ENCODE results near the gene AP2B1.

Gene AP2B1

GRCh38 chr17:35586569-35587073, 501 bp upstream of the AP2B1 start:
- POLR2A ChIA-PET: interaction anchor here (0.7 to 2.1 kb wide), 5 partner anchors 8 to 18 kb away, joined by 3 to 32 read pairs (median 6); partner anchors contain the start of gene PEX12
- H3K9me3 ChIP-seq (ENCODE audit: control insufficient read depth, insufficient read depth, low read depth, low read length): no peaks in the 10 kb centered on the region
- no peaks in the 10 kb centered on the region for H3K36me3 ChIP-seq (ENCODE audit: control insufficient read depth in 2 of 2, insufficient read depth in 1 of 2, low read length in 2 of 2)
- CTCF ChIA-PET: interaction anchor here (0.6 to 1.4 kb wide), 5 partner anchors 8 to 177 kb away, joined by 3 to 4 read pairs (median 3); partner anchors contain the start of gene PEX12
- H3K27ac ChIP-seq (ENCODE audit: extremely low read depth, low read depth, low read length): peak overlapping the region; percentile 88
- H3K4me3 ChIP-seq (ENCODE audit: low read depth, low read length): peak overlapping the region; percentile 56
- TF ChIP-seq SP2 (tag by site-specific recombination; IDR thresholded peaks at IDR 0.05) (no peak), ZNF596 (tag by site-specific recombination; IDR thresholded peaks at IDR 0.05) (no peak)
- peaks cover 15% of the 10 kb centered on the region; the same call in 1 of the 2 replicates for H3K4me1 ChIP-seq (ENCODE audit: control insufficient read depth, insufficient read depth, low read length)

GRCh38 chr17:35588196-35588920, 1.2 kb downstream of the AP2B1 start:
- Histone ChIP-seq H3K4me1 (ENCODE audit: control insufficient read depth, insufficient read depth, low read length) (peaks cover 15% of the 10 kb centered on the region; the same call in 1 of the 2 replicates), H3K36me3 (ENCODE audit: control insufficient read depth in 2 of 2, insufficient read depth in 1 of 2, low read length in 2 of 2) (peaks cover 0 to 3% of the 10 kb centered on the region in 2 experiments; a peak in 1 of 3 replicates), H3K27ac (ENCODE audit: extremely low read depth, low read depth, low read length) (peak overlapping the region; percentile 55), H3K9me3 (ENCODE audit: control insufficient read depth, insufficient read depth, low read depth, low read length) (no peaks in the 10 kb centered on the region), H3K4me3 (ENCODE audit: low read depth, low read length) (peak overlapping the region; percentile 56)
- POLR2A ChIA-PET: interaction anchor here (0.6 to 3.3 kb wide), 6 partner anchors 9 to 961 kb away, joined by 3 to 46 read pairs (median 6); partner anchors contain the start of genes PEX12 and TAF15
- CTCF ChIA-PET: interaction anchor here (0.5 to 5.6 kb wide), 6 partner anchors 10 to 404 kb away, joined by 3 to 40 read pairs (median 6); partner anchors contain the start of gene PEX12
- TF ChIP-seq ELK4 (IDR thresholded peaks at IDR 0.05; ENCODE audit: borderline replicate concordance, low read depth, low read length) (no peak), ZNF155 (tag by site-specific recombination; IDR thresholded peaks at IDR 0.05) (no peak), ZNF23 (tag by site-specific recombination; IDR thresholded peaks at IDR 0.05; ENCODE audit: borderline replicate concordance) (no peak), ZNF10 (tag by site-specific recombination; IDR thresholded peaks at IDR 0.05) (peak; percentile 100), ZNF449 (tag by site-specific recombination; IDR thresholded peaks at IDR 0.05) (peak; percentile 34; the same call in 1 of the 2 replicates), ZNF530 (tag by site-specific recombination; IDR thresholded peaks at IDR 0.05; ENCODE audit: low read depth) (no peak), PBX3 (CRISPR knock-in tag; IDR thresholded peaks at IDR 0.05) (no peak), ZNF555 (tag by site-specific recombination; conservative IDR thresholded peaks at IDR 0.05) (no peak), ZSCAN5A (tag by site-specific recombination; IDR thresholded peaks at IDR 0.05) (no peak), ZNF292 (tag by site-specific recombination; IDR thresholded peaks at IDR 0.05; ENCODE audit: borderline replicate concordance, low read depth) (no peak), ZNF433 (tag by site-specific recombination; IDR thresholded peaks at IDR 0.05; ENCODE audit: low read depth) (no peak), ZNF366 (tag by site-specific recombination; conservative IDR thresholded peaks at IDR 0.05) (peak; percentile 91), GLI2 (tag by site-specific recombination; IDR thresholded peaks at IDR 0.05; ENCODE audit: borderline replicate concordance, low read depth) (no peak), ZEB2 (tag by site-specific recombination; IDR thresholded peaks at IDR 0.05) (0 out of 2 replicates have a peak, but pooled peaks have one; percentile 22), ZIC2 (tag by site-specific recombination; IDR thresholded peaks at IDR 0.05) (no peak), ZBTB49 (tag by site-specific recombination; IDR thresholded peaks at IDR 0.05; ENCODE audit: low read depth) (no peak), ZNF202 (tag by site-specific recombination; IDR thresholded peaks at IDR 0.05; ENCODE audit: borderline replicate concordance) (no peak), ZNF248 (tag by site-specific recombination; IDR thresholded peaks at IDR 0.05) (no peak), GLIS2 (tag by site-specific recombination; IDR thresholded peaks at IDR 0.05) (no peak), ZBTB6 (tag by site-specific recombination; IDR thresholded peaks at IDR 0.05) (peak; percentile 36; the same call in 1 of the 2 replicates)
